ENCODE results near the gene LYPD6B.

LYPD6B gene

GRCh38 chr2:149129433-149129832 is 90.9 kb downstream of the LYPD6B start:
- H3K4me3 ChIP-seq, result no peak overlapping the region
- no peak for DNase-seq (ENCODE audit: low spot score)
- H3K27ac ChIP-seq, result no peak overlapping the region
- TF ChIP-seq CTCF (IDR thresholded peaks at IDR 0.05), result no peak

GRCh38 chr2:149132339-149132738 is 93.8 kb downstream of the LYPD6B start:
- Histone ChIP-seq H3K27ac (no peak overlapping the region), H3K4me3 (no peak overlapping the region)
- DNase-seq (ENCODE audit: low spot score), result no peak
- TF ChIP-seq CTCF (IDR thresholded peaks at IDR 0.05), result no peak

GRCh38 chr2:149132901-149133300 is 94.4 kb downstream of the LYPD6B start:
- no peak for TF ChIP-seq CTCF (IDR thresholded peaks at IDR 0.05)
- Histone ChIP-seq H3K4me3 (no peak overlapping the region), H3K27ac (no peak overlapping the region)
- DNase-seq (ENCODE audit: low spot score), result no peak

- no peak for DNase-seq (ENCODE audit: low spot score)
- Histone ChIP-seq H3K27ac (no peak overlapping the region), H3K4me3 (no peak overlapping the region)
- no peak for TF ChIP-seq CTCF (IDR thresholded peaks at IDR 0.05)
Measured at GRCh38 chr2:149134335-149134923, 95.9 kb downstream of the LYPD6B start.

- H3K27ac ChIP-seq, result no peak overlapping the region
- no peak for TF ChIP-seq CTCF (IDR thresholded peaks at IDR 0.05)
- no peak overlapping the region for H3K4me3 ChIP-seq
- no peak for DNase-seq (ENCODE audit: low spot score)
Measured at GRCh38 chr2:149136111-149136510, 97.6 kb downstream of the LYPD6B start.

- H3K27ac ChIP-seq, result no peak overlapping the region
- no peak overlapping the region for H3K4me3 ChIP-seq
- no peak for DNase-seq (ENCODE audit: low spot score)
- TF ChIP-seq CTCF (IDR thresholded peaks at IDR 0.05), result no peak
Measured at GRCh38 chr2:149141046-149141445, 102.5 kb downstream of the LYPD6B start.

- Histone ChIP-seq H3K4me3 (no peak overlapping the region), H3K27ac (no peak overlapping the region)
- no peak for DNase-seq (ENCODE audit: low spot score)
- no peak for TF ChIP-seq CTCF (IDR thresholded peaks at IDR 0.05)
Measured at GRCh38 chr2:149143734-149144133, 105.2 kb downstream of the LYPD6B start.
